Activated T-cell treated with anti-CD3 and anti-CD28 coated beads for 48 hours (primary cell): ENCODE results near the gene ESPNL.
"Not testable (repeated sequence)": the region's sequence is repeated elsewhere in the genome, so short reads cannot be mapped to it uniquely, and the experiment has no call there.

ENCODE experiments used
- DNase-seq: peaks from one replicate; pipeline ENCODE4 v3.0.0-alpha.2; 2020; ENCODE audit warnings: low read depth

The ESPNL gene

DNA sequence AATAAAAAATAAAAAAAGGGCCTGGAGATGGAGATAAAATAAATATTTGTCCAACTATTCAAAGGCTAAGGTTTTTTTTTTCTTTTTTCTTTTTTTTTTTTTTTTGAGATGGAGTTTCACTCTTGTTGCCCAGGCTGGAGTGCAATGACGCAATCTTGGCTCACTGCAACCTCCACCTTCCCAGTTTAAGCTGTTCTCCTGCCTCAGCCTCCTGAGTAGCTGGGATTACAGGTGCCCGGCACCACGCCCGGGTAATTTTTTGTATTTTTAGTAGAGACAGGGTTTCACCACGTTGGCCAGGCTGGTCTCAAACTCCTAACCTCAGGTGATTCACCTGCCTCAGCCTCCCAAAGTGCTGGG is 70.9 kb downstream of the ESPNL start:
- not testable (repeated sequence) for DNase-seq

- DNase-seq: no peak
These were observed 71.5 kb downstream of the ESPNL start for GRCh38 chr2:238171575-238172187.

DNA sequence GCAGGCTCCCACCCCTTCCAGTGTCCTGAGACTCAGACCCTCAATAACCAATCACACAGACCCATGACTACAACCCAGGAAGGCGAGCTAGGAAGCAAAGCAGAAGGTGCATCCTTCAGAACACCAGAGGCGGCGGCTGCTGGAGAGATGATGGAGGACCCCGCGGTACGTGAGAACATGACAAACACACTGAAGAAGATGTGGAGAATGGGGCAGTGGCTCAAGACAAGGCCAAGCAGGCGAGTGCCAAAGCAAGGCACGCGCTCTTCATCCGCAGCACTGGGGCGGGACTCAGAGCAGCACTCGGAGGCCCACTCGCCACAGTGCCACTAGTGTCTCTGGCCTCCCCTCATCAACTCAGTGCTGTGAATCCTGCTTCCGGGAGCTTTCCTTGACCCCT is 72.3 kb downstream of the ESPNL start:
- DNase-seq: no peak

GRCh38 chr2:238173692-238174091 is 73.6 kb downstream of the ESPNL start:
- no peak for DNase-seq

DNA sequence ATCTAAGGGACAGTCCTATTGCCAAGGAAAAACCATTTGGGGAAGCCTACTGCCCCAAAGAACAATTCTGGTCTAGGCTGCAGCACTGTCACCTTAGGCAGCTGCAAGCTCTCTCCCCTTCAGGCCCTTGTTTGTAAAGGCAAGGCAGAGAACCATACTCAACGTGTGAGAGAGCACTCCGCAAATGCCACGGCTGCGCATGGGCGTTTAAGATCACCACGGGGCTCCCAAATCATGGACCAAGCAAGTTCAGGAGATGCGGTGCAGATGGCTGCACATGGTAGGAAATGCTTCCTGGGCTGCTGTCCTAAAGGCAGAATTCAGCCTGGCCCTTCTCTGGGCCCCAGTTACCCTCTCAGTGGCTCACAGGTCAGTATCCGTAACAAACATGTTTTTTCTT is 74.2 kb downstream of the ESPNL start:
- DNase-seq: no peak

DNA sequence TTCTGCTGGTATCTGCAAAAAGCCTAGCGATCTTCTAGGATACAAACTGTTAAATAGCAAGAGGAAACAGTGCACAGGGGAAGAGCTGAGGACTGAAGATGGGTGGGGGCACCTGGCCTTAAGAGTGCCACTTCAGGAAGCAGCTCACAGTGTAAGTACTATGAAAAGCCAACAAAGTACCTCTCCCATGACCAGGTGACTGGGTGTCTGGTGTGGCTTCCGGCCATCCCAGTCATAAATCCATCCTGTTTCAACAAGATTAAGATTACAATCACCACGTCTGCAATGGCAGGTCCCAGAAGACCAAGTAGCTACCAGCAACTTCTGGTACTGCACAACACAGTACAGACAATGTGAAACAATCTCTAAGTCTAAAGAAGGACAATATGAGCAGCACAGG is 74.6 kb downstream of the ESPNL start:
- DNase-seq: no peak

DNA sequence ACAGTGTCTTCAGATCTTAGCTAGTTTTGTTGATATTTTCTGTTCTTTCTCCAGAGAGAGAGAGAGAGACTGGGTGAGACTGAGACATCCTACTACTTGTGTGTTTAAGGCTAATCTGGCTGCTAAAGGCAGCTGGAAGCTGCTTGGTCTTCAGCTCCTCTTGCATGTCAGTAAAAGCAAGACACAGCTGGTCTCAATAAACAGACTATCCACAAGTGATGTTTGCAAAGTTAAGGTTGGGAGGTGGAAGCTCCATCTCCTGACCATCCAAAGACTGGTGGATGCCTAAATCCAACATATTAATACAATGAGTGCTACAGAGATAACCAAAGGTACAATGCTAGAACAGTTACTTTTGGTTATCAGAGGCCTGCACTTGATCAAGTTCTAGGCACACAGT is 76.5 kb downstream of the ESPNL start:
- DNase-seq: no peak

- DNase-seq: no peak
These were observed 80.4 kb downstream of the ESPNL start for GRCh38 chr2:238180554-238180953.

DNA sequence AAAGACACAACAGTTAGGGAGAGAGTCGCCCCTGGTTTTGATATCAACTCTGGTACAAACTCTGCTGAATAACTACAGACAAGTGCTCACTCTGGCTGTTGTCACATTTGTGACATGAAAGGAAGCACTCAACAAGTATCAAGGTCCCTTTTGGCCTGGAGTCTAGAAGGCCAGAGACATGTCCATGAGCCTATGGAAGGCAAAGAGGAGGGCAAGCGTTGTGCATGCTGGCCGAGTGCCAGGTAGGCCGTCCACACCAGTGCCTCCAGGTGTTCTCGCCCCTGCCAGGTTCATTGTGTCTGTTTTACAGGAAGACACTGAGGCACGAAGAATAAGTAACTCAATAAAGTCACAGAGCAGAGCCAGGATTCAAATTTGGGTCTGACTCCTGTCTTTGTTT is 82.2 kb downstream of the ESPNL start:
- no peak for DNase-seq
